Stimulated activated CD4-positive, alpha-beta T cell treated with anti-CD3 and anti-CD28 coated beads, Interleukin-15, amount 100 ng/mL, for 1 hour (primary cell): ENCODE measurements around the gene NUP210.
"Not testable (repeated sequence)": the region's sequence is repeated elsewhere in the genome, so short reads cannot be mapped to it uniquely, and the experiment has no call there.

Experiments used
- DNase-seq, 2 donors: peaks; one replicate each; pipeline ENCODE4 v3.0.0-alpha.2; 2020; ENCODE audit warnings: low read depth in 1 of 2, low spot score in 1 of 2

The NUP210 gene

DNA sequence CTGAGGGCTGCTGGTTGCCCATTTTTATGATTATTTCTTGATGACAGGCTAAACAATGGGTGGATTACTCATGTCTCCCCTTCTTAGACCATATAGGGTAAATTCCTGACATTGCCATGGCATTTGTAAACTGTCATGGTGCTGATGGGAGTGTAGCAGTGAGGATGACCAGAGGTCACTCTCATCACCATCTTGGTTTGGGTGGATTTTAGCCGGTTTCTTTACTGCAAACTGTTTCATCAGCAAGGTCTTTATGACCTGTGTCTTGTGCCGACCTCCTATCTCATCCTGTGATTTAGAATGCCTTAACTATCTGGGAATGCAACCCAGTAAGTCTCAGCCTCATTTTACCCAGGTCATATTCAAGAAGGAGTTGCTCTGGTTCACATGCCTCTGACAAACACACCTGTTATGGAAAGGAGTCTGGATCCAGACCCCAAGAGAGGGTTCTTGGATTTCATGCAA is 10.3 kb upstream of the NUP210 start:
- DNase-seq = not testable (repeated sequence)

DNA sequence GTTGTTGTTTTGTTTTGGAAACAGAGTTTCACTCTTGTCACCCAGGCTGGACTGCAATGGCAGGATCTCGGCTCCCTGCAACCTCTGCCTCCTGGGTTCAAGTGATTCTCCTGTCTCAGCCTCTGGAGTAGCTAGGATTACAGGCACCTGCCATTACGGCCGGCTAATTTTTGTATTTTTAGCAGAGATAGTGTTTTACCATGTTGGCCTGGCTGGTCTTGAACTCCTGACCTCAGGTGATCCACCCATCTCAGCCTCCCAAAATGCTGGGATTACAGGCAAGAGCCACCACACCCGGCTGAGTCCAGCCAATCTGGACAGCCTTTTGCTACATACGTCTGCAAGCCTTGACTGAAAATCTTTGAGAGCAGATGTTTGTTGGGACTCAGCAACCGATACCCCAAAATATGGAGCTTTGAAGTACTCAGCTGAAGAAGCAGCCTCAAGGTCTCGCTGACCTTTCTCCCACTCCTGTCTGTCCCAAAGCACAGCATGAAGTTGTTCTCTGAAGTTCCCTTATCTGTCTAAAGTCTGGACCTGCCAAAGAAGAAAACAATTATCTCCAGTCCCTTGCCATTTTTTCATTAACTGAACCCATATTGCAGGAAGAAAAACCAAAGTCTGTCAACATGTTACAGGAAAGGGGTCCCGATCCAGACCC is 9.6 kb upstream of the NUP210 start:
- no peak for DNase-seq

DNA sequence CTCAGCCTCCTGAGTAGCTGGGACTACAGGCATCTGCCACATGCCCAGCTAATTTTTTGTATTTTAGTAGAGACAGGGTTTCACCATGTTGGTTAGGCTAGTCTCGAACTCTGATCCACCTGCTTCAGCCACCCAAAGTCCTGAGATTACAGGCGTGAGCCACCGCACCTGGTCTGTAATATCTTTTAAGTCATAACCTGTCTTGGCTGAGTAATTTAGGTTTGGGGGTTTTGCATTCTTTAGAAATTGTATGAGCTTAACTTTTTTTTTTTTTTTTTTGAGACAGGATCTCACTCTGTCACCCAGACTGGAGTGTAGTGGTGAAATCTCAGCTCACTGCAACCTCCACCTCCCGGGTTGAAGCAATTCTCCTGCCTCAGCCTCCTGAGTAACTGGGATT is 8.6 kb upstream of the NUP210 start:
- not testable (repeated sequence) for DNase-seq

DNA sequence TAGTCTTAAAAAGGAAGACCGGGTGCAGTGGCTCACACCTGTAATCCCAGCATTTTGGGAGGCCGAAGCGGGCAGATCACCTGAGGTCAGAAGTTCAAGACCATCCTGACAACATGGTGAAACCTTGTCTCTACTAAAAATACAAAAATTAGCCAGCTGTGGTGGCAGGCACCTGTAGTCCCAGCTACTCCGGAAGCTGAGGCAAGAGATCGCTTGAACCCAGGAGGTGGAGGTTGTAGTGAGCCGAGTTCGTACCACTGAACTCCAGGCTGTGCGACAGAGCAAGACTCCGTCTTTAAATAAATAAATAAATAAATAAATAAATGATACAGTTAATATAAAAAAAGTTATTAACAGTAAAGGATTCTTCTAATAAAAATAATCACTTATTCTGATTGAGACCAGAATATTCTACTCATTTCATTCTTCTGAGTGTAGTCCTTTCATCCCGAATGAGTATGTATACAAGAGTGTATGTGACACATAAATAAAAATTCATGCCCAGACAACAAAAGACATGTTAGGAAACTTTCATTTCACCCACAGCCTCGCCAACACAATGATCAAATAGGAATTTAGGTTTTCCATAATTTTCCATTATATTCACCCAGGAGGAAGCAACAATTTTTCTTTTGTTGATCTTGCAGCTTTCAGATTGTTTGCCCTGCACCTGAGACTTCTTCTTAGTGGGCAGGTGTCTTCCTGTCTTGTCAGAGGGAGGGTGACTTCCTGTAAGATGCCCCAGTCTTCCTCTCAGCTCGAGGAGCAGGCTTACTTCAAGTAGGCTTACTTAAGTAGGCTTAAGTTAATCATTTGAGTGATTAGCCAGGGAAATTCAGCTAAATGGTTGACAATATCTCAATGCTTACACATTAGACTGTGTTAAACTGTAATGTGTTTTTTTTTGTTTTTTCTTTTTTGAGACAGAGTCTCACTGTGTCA is 7.8 kb upstream of the NUP210 start:
- DNase-seq = no peak

DNA sequence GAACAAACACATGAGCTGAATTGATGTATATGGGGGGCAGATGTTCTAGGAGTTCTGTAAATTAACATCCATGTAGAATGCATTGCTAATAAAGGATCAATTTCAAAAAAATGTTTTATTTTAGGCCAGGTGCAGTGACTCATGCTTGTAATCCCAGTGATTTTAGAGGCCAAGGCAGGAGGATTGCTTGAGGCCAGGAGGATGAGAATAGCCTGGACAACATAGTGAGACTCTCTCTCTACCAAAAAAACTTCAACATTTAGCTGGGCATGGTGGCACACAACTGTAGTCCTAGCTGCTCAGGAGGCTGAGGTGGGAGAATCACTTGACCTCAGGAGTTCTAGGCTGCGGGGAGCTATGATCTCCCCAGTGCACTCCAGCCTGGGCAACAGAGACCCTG is 6.5 kb upstream of the NUP210 start:
- DNase-seq = no peak

DNA sequence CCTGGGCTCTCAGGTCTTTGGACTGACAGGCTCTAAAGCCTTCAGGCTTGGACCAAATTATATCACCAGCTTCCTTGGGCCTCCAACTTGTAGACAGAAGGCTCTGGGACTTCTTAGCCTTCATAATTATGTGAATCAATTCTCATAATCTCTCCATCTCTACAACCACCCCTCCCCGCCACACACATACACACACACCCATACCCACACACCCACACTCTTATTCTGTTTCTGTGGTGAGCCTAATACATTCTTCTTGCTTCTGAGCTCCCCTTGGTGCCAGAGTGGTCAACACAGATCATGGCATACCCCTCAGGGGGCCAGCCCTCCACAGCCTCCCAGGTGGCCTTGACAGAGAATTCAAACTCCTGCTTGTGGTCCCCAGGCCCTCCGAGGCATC is 5.6 kb upstream of the NUP210 start:
- no peak for DNase-seq

DNA sequence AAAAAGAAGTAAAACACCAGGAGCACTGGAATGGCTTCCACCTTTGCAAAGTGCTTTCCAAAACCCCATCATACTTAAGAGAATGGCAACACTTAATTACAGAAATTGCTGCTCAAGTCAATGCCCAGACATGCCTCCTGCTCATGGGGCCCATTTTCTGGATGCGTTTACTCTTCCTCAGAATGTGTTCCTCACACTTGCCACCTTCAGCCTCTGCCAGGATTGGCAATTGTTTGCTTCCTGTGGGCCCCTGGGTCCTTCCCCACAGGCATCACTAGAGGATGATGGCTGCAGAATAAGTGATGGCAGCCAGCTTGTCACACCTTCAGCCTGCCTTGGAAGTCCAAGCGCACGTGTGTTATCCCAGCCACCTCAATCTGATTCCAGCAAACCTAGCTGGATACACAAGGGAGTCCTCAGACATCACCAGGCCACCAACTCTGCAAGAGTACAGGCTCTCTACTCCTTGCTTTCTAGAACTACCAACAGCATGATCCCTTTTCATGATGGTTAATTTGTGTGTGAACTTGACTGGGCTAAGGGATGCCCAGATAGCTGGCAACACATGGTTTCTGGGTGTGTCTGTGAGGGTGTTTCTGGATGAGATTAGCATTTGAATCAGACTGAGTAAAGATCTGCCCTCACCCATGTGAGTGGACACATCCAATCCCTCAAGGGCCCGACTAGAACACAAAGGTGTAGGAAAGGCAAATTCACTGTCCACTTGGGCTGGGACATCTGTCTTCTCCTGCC is 4.9 kb upstream of the NUP210 start:
- no peak for DNase-seq

DNA sequence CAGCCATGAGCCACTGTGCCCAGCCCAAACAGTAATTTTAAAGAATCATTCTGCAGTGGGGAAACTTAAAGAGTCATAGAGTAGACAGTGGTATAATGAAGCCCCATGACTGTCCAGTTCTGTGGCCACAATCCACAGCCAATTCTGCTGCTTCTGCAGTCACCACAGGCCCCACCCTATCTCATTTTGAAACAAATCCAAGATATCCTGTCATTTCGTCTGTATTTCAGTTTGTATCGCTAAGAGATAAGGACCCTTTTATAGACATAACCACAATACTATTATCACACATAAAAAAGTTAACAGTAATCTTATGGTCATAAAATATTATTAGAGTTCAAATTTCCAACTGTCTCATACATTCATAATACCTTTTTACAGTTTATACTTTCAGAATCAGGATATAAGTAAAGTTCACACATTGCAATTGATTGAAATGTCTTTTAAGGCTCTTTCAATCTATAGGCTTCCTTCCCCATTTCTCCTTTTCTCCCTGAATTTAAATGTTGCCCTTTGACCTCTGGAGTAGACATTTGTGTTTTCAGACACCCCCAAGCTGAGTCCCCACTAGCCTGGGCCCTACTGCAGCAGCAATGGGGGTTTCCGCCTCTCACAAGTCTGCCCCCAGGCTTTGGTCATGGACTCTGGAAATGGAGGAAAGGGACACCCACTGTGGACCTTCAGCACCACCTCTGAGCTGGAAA is 4.2 kb upstream of the NUP210 start:
- DNase-seq = no peak

DNA sequence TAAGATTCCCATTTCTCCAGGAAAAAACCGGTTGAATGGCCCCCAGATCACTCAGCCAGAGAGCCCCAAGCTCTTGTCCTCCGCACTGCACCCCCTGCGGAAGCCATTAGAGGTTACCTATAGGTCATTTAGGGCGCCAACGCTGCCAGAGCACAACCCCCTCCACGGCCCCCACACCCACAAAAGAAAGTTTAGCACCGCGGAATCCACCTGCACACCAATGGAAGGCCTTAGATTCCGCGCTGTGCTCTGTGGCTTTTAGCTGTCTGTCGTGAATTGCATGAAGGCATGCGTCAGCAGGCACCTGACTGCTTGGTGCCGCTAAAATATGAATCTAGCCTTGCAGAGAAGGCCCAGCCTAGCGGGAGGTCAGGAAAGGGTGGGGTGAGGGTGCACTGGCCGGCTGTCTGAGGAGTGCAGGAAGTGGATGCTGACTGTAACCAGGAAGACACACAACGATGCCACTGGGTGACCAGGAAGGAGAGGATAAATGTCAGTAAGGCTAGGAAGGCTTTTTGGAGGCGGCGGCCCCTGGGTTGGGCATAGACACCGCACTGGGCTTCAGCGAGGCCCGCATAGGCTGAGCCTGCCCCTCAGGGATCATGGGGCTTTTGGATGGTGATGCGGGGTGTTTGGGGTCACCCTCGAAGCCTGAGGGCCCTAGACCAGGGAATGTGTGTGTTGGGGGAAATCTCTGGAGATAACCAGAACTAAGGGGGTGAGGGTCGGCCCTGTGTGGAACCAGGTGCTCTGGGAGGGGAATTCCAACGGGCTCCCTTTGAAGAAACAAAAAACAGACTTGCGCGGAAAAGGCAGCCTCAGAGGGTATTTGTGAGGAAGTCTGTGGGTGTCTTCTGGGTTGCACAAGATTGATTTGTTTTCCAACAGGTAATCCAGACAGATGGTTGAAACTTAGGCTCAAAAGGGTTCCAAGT is 976 bp upstream of the NUP210 start:
- peak; percentile 49 to 50 for DNase-seq

DNA sequence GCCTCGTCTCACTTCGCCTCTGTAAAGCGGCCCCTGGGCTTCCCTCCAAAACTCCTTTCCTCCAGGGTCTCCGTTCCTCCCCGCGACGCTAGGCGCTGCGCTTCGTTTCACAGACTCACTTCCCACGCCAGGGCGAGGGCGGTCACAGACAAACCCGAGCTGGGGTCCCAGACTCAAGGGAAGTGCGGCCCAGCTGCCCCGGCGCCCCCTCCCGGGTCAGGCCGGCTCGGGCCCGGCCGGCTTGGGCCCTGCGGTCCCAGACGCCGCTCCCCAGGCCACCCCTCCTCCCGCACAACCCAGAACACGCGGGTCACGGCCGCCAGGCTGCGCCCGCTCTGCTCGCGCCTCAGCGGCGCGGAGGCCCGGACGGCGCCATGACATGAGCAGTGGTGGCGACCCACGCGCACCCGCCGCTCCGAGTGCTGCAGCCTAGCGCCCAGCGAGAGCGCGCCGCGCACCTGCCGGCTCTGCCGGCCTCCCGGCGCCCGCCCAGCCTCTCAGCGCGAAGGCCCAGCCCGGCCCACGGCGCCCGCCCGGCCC is 547 bp downstream of the NUP210 start:
- peak; percentile 38 to 48 for DNase-seq

DNA sequence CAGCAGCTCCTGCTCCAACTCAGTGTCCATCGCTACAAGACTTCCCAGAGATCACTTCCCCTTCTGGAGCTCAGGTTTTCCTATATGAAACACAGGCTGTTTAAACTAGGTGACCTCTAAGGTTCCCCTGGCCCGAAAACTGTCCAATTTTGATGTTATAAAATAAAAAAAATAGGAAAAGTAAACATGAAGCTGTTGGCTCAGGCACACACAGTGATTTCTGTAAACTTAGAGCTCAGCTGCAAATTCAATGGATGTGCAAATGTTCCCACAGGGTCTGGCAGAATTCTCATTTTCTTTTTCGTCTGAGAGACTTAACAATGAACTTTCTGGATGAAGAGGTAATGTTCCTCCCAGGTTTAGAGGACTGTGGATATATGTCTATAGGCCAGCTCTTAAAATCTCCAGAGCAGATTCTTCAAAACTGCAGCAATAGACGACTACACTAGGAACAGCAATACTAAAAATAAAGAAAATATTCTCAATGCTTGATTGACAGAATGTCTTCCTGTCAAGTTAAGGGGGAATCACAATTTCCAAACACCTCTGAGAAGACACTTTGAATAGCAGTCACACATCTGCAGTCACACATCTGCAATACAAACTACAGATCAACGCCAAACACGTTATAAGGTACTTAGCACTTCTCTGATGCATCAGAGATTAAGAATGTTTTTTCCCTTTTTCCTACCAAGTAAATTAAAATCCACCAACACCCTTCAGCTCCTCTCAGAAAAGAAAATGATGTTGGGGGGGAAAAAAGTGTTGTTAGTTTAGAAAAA is 2.8 kb downstream of the NUP210 start:
- no peak for DNase-seq

DNA sequence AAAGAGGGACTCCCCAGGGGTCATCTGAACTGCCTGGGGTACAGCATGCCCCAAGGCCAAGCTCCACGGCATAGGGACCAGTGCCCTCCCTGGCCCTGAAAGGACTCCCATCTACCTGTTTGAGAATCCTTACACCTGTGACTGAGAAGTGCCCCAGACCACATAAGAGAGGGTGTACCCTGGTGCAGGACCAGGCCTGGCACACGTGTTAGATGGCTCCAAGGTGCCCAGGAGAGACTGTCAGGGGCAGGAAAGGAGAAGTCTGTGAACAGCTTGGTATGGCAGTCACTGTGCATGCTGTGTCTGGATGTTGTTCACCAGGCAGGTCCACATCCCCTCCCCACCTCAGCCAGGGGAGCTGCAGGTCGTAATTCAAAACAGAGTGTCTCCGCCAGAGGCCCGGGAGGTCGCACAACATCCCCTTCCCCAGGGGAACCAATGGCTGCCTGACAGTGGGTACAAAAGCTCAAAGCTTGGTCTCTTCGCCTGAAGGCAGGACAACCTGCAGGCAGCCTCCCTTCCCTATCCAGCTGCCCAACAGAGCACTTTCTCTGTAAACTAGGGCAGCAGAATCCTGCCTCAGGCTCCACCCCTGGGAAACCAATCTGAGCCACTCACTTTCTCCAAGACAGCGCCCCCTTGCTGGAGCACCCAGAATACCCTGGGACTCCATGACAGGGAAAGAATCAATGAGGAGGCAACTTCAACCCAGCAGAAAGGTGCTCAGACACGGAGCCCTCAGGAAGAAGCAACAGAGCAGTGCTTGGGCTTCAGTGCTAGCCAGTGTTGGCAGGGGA is 3.9 kb downstream of the NUP210 start:
- no peak for DNase-seq

DNA sequence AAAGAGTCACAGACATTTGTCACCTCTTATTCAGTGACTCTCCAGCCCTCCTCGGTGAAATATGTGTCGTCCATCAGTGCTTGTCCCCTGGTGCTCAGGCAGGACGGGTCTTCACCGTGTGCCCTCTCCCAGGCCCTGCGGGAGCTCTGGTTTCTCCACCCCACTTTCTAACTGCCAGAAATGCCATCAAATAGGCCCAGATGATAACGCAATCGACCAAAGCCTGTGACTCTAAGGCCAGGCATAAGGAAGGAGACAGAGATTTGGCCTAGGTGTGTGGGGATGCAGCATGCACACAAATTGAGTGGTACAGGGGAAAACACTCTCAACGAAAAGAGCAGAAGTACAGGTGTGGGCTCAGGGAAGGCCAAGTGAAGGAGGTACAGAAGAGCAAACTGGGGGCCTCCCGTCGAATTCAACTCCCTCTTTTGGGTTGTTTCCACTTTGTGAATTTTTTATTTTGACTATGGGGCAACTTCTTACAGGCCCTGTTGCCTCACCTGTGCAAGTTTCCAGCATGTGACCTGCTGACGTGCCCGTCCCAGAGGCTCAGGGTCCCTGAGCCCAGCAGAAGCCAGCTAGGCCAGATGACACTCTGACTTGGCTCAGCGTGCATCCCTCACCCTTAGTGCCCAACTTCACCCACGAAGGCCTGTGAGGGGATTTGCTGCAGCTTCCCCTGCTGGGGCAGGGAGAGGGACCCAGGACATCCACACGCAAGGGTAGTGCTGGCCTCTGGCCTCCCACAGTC is 4.7 kb downstream of the NUP210 start:
- DNase-seq = no peak

DNA sequence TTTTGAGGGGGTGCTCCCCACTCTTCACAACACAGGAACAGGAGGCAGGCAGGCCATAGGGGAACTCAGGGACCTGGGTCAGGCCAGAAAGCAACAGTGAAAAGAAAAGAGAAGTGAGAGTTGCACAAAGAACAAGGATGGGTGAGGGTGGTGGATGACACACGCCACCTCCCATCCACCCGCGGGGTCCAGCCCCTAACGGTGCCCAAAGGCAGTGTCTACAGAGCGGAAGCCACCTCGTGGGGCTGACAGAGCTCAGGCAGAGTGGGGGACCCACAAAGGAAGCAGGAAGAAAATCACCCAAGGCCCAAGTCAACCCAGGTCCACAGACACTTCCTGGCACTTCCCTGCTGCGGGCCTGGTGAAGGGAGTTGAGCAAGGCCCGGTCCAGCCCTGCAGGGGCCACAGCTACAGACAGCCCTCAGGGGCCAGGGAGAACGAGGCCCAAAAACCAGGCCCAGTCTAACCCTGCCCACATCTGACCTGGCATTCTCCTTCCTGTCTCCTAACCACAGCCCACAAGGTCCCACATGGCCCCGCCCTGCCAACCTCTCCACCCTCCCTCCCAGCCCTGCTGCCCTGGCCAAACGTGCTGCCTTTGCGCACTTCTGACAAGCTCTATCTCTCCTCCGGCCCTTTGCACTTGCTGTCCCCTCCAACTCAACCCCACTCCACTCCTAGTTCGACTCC is 5.9 kb downstream of the NUP210 start:
- DNase-seq = peak; percentile 32 to 41

DNA sequence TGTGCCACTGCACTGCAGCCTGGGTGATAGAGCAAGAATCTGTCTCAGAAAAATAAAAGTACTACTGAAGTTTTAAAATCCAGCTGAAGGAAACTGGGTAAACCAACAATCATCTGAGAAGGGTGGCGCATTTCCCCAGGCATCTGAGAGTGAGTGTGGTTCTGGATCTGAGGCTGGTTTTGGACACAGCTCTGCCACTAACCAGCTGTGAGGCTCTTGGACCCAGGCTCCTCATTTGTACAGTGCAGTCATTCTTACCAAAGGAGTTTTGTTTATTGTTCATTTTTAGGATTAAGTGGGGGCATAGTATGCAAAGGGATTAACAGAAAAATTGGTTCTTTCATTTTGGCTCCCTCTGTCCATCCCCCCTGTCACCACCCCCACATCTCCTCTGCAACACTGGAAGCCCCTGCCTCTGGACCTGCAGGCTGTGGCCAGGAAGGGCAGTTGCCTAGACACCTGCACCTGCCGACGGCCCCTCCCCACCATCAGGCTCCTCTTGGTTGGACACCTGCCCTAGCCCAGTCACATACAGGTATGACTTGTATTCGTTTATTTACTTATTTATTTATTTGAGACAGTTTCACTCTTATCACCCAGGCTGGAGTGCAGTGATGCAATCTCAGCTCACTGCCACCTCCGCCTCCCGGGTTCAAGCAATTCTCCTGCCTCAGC is 8.8 kb downstream of the NUP210 start:
- no peak for DNase-seq

DNA sequence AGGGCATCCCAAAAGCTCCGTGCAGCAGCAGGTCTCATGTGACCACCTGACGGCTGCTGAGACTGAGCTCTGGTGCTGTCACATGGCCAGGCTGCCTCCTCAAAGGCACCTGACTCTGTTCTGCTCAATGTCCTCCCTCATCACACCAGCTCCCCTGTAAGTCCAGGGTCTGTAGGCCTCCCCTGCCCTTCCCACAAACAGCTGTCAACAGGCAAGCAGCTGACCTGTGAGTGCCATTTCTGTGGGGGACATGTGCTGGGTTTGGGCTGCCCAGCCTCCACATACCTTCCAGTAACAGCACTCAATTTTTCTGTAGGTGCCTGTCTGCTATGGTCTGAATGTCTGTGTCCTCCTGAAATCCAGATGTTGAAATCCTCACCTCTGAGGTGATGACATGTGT is 11.2 kb downstream of the NUP210 start:
- DNase-seq = no peak
